ENCODE data around the gene AACS. TPM values are rescaled to one million over a fixed set of nuclear protein-coding genes. Genes with fewer than 3 reads are reported as not detected.
"Not testable (repeated sequence)": the region's sequence is repeated elsewhere in the genome, so short reads cannot be mapped to it uniquely, and the experiment has no call there.

The AACS gene
- total RNA-seq, 1 experiment from 2014 or later, result 13.8 TPM

GRCh38 chr12:125081427-125081826 is 16.2 kb downstream of the AACS start:
- in situ Hi-C loops (cut with HindIII; ENCODE audit: low pct_unique_long_range_greater_than_20kb, low sequenced_read_pairs), result no loop called here
- DNase-seq (ENCODE audit: low read depth), result no peak

DNA sequence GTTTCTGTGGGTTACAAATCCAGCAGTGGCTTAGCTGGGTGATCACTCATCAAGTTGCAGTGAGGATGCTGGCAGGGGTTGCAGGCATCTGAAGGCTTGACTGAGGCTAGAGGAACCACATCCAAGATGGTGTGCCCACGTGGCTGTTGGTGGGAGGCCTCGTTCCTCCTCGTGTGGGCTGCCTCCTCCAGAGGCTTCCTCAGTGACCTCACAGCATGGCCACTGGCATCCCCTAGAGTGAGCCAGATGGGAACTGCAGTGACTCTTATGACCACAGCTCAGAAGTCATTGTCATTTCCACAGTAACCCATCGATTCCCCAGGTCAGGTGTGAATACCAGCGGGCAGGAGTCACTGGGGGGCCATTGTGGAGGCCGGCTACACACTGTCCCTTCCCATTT is 17.8 kb downstream of the AACS start:
- in situ Hi-C loops (cut with HindIII; ENCODE audit: low pct_unique_long_range_greater_than_20kb, low sequenced_read_pairs), result no loop called here
- DNase-seq (ENCODE audit: low read depth), result no peak

DNA sequence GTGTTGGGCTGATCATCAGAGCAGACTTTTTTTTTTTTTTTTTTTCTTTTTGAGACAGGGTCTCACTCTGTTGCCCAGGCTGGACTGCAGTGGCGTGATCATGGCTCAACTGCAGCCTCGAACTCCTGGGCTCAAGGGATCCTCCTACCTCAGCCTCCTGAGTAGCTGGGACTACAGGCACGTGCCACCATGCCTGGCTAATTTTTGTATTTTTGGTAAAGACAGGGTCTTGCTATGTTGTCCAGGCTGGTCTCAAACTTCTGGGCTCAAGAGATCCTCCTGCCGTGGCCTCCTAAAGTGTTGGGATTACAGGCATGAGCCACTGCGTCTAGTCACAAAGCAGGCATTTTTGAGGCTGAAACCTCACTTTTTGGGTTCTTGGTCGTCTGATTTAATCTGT is 23.0 kb downstream of the AACS start:
- in situ Hi-C loops (cut with HindIII; ENCODE audit: low pct_unique_long_range_greater_than_20kb, low sequenced_read_pairs); DNase-seq (ENCODE audit: low read depth): not testable (repeated sequence)

- no peak for DNase-seq (ENCODE audit: low read depth)
- in situ Hi-C loops (cut with HindIII; ENCODE audit: low pct_unique_long_range_greater_than_20kb, low sequenced_read_pairs), result no loop called here
Measured at GRCh38 chr12:125089083-125089482, 23.8 kb downstream of the AACS start.

GRCh38 chr12:125089626-125090025 is 24.4 kb downstream of the AACS start:
- in situ Hi-C loops (cut with HindIII; ENCODE audit: low pct_unique_long_range_greater_than_20kb, low sequenced_read_pairs), result no loop called here
- DNase-seq (ENCODE audit: low read depth), result no peak

- in situ Hi-C loops (cut with HindIII; ENCODE audit: low pct_unique_long_range_greater_than_20kb, low sequenced_read_pairs), result no loop called here
- no peak for DNase-seq (ENCODE audit: low read depth)
Measured at GRCh38 chr12:125090437-125090836, 25.2 kb downstream of the AACS start.

DNA sequence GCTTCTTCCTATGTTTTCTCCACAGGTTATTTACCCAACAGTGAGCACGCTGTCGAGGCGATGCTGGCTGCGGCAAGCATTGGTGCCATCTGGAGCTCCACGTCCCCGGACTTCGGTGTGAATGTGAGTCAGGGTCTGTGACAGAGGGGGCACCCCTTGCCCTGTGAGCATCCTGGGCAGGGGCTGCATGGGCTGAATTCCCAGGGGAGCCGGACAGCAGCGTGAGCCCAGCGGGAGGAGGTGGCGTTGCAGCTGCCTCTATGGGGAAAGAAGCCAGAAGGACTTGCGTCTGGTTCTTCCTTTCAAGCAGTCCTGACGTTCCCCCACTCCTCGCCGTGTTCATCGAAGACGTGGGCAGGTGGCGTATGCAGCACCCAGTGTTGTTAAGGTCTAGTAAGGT is 26.2 kb downstream of the AACS start:
- DNase-seq (ENCODE audit: low read depth), result no peak
- in situ Hi-C loops (cut with HindIII; ENCODE audit: low pct_unique_long_range_greater_than_20kb, low sequenced_read_pairs), result no loop called here

GRCh38 chr12:125092108-125092871 is 27.1 kb downstream of the AACS start:
- in situ Hi-C loops (cut with HindIII; ENCODE audit: low pct_unique_long_range_greater_than_20kb, low sequenced_read_pairs), result no loop called here
- peak; percentile 23 for DNase-seq (ENCODE audit: low read depth)

DNA sequence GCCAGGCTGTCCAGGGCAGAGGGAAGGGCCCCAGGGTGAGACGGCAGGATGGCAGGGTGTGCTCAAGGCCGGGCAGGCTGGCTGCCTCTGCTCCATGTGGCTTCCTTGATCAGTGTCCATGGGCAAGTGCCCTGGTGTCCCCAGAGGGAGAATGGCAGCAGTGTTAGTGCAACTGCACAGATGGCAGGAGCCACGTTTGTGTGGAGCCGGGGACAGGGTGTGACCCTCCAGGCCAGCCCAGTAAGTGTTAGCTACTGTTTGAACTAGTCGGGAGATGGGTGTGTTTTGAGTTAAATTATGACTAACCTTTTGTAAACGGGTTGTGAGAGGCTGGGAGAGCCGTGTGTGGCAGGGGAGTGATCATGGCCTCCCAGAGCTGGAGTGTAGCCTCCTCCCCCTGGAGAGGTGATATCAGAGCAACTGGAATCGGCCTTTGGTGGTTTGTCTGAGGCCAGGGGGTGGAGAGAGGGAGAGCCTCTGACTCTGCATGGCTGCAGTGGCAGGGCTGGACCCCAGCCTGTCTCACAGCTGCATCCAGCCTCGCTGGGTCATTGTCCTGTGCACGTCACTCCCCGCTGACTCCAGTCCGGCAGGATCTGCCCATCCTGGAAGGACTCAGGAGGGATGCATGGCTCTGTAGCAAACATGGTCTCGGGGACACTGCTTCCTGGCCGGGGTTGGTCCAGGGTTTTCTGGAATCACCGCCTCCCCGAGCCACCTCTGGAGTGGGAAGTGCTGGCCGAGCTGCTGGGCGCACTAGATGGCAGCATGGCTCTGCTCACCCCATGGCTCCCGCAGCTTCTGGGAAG is 27.8 kb downstream of the AACS start:
- DNase-seq (ENCODE audit: low read depth), result peak; percentile 94

DNA sequence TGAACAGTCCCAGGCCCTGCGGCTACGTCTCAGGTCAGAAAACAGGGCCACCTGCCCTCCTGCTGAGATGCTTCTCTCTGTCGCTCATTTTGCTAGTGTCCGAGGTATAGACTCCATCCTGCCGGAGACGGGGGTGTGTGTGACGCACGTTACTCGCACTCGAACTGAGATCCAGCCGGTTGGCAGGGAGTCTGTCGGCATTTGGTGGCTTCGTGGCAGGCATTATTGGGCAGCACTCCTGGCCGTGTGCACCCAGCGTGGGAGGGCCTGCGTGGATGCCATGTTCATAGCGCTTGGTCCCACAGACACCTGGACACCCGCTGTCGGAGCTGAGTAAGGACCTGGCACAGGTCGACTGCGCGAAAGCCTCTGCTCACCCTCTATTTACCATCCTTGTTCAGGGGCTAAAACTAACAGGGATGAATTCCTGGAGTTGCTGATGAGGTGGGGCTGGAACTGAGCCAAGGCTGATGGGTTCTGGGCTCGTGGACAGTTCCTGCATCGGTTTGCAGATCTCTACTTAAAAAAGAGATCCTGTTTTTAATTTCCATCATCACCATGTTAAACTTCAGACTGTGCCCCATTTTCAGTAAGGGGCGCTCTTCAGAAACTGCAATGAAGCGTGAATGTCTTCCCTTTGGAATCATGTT is 28.6 kb downstream of the AACS start:
- DNase-seq (ENCODE audit: low read depth), result no peak
- in situ Hi-C loops (cut with HindIII; ENCODE audit: low pct_unique_long_range_greater_than_20kb, low sequenced_read_pairs), result no loop called here

More for the DNA sequence above, 27.8 kb downstream of the AACS start:
- in situ Hi-C loops (cut with HindIII; ENCODE audit: low pct_unique_long_range_greater_than_20kb, low sequenced_read_pairs), result no loop called here

- no peak for DNase-seq (ENCODE audit: low read depth)
- in situ Hi-C loops (cut with HindIII; ENCODE audit: low pct_unique_long_range_greater_than_20kb, low sequenced_read_pairs), result no loop called here
Measured at GRCh38 chr12:125096894-125097293, 31.7 kb downstream of the AACS start.

GRCh38 chr12:125097427-125097826 is 32.2 kb downstream of the AACS start:
- DNase-seq (ENCODE audit: low read depth), result no peak
- in situ Hi-C loops (cut with HindIII; ENCODE audit: low pct_unique_long_range_greater_than_20kb, low sequenced_read_pairs), result no loop called here

DNA sequence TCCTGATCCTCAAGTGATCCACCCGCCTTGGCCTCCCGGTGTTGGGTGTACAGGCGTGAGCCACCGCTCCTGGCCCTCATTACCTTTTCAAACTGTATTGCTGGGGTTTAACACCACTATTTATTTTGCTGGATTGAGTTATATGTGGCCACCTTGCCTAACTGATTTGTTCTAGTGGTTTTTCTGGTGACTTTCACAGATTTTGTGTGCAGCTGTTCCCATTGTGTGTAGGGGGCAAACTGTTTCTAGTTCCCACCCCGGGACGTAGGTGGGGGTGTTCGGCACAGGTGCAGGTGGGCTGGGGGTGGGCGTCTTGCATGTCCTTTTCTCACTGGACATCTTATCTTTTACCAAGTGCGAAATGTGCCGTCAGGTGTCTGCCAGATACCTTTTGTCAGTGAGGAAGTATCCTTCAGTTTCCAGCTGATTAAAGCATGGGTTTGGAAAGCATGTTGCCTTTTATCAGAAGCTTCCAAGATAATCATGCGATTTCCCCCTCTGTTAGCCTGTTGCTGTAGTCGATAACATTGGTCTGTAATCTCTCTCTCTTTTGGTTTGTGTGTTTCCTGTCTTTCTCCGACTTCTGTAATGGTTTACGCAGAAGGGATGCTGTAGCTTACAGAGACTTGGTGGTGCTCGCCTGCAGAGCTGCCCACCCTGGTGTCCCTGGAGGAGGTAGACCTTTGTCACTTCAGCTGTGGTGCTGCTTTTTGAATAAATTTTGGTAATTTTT is 33.6 kb downstream of the AACS start:
- DNase-seq (ENCODE audit: low read depth), result no peak
- in situ Hi-C loops (cut with HindIII; ENCODE audit: low pct_unique_long_range_greater_than_20kb, low sequenced_read_pairs), result no loop called here

GRCh38 chr12:125099409-125099782 is 34.2 kb downstream of the AACS start:
- DNase-seq (ENCODE audit: low read depth), result no peak
- in situ Hi-C loops (cut with HindIII; ENCODE audit: low pct_unique_long_range_greater_than_20kb, low sequenced_read_pairs), result no loop called here

GRCh38 chr12:125100551-125101434 is 35.6 kb downstream of the AACS start:
- in situ Hi-C loops (cut with HindIII; ENCODE audit: low pct_unique_long_range_greater_than_20kb, low sequenced_read_pairs), result no loop called here
- peak; percentile 67 for DNase-seq (ENCODE audit: low read depth)

- in situ Hi-C loops (cut with HindIII; ENCODE audit: low pct_unique_long_range_greater_than_20kb, low sequenced_read_pairs), result no loop called here
- no peak for DNase-seq (ENCODE audit: low read depth)
Measured at GRCh38 chr12:125104982-125105381, 39.7 kb downstream of the AACS start.

- DNase-seq (ENCODE audit: low read depth), result no peak
- in situ Hi-C loops (cut with HindIII; ENCODE audit: low pct_unique_long_range_greater_than_20kb, low sequenced_read_pairs), result no loop called here
Measured at GRCh38 chr12:125105600-125105999, 40.4 kb downstream of the AACS start.

All from Caki2 (cell line).